NB4 (cell line): ENCODE results near the gene DPYSL5.

ENCODE experiments used
- DNase-seq: peaks from one replicate; pipeline ENCODE4 v3.0.0; 2010; ENCODE audit warnings: low read depth
- H3K4me3 ChIP-seq: one replicate; pipeline ENCODE4 v1.5.1; 2011; ENCODE audit warnings: mild to moderate bottlenecking, low read depth, low read length, moderate library complexity
- MYC ChIP-seq: IDR thresholded peaks from 2 replicates; pipeline ENCODE4 v1.6.1; 2011; ENCODE audit warnings: low read depth, low read length
- POLR2A ChIP-seq: IDR thresholded peaks from 2 replicates; pipeline ENCODE4 v1.6.1; 2011; ENCODE audit warnings: mild to moderate bottlenecking; ENCODE audit not compliant: insufficient read length; ENCODE audit errors: extremely low read depth
- TF ChIP-seq, protein P1 (sequence below): IDR thresholded peaks from one replicate; pipeline ENCODE4 v1.5.1; 2012; ENCODE audit warnings: low read depth, low read length
- TF ChIP-seq, protein P2 (sequence below): IDR thresholded peaks from 2 replicates; pipeline ENCODE4 v1.6.1; 2011; ENCODE audit warnings: low read depth, low read length

Gene DPYSL5

DNA sequence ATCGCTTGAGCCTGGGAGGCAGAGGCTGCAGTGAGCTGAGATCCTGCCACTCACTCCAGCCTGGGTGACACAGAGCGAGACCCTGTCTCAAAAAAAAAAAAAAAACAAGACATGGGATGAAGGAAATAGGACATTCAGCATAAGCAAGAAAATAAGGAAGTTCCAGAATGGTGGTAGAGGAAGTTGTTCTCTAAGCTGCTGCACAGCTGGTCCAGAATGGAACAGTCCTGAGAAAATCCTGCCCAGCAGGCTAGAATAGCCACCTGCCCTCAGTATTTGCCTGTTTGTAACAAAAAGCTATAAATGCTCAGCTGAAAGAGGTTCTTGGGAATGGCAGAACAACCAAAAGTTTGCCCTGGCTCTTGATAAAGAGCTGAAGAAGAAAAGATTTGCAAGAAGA, 111.4 kb downstream of the DPYSL5 start:
- TF ChIP-seq POLR2A, result no peak
- TF ChIP-seq, protein P1, sequence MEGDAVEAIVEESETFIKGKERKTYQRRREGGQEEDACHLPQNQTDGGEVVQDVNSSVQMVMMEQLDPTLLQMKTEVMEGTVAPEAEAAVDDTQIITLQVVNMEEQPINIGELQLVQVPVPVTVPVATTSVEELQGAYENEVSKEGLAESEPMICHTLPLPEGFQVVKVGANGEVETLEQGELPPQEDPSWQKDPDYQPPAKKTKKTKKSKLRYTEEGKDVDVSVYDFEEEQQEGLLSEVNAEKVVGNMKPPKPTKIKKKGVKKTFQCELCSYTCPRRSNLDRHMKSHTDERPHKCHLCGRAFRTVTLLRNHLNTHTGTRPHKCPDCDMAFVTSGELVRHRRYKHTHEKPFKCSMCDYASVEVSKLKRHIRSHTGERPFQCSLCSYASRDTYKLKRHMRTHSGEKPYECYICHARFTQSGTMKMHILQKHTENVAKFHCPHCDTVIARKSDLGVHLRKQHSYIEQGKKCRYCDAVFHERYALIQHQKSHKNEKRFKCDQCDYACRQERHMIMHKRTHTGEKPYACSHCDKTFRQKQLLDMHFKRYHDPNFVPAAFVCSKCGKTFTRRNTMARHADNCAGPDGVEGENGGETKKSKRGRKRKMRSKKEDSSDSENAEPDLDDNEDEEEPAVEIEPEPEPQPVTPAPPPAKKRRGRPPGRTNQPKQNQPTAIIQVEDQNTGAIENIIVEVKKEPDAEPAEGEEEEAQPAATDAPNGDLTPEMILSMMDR, result no peak
- no peak for TF ChIP-seq MYC
- TF ChIP-seq, protein P2, sequence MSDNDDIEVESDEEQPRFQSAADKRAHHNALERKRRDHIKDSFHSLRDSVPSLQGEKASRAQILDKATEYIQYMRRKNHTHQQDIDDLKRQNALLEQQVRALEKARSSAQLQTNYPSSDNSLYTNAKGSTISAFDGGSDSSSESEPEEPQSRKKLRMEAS, result no peak
- peak; percentile 38 for DNase-seq
- H3K4me3 ChIP-seq, result no peak overlapping the region

DNA sequence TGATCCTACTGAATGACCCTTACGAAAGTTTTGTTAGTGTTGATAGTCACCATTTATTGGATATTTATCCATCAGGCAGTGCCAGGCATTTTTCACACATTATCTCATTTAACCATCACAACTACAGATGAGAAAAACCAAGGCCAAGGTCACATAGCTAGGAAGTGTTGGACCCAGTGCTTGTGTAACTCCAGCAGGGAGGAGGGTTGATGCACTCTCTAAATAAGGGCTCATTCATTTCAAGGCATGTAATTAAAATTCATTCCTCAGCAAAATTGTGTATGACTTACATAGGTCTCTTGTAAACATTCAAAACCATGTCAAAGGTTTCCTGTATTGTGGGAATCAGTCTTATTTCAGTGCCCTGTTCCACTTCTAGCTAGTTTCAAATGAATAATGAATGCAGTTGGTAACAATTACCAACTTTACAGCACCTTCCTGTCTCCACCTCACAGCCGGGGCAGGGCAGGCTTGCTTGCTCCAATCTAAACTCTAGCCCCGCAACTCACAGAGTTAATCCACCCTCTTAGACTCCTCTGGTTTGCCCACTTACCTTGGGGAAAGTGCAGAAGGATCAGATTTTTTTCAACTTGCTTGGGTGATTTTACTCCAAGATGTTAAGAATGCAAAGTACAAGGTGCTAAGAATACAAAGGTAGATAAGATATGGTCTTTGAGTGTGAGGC, 116.7 kb downstream of the DPYSL5 start:
- DNase-seq, result no peak
- no peak overlapping the region for H3K4me3 ChIP-seq
- TF ChIP-seq, protein P1, result no peak
- no peak for TF ChIP-seq MYC
- TF ChIP-seq POLR2A, result no peak
- TF ChIP-seq, protein P2, result no peak

DNA sequence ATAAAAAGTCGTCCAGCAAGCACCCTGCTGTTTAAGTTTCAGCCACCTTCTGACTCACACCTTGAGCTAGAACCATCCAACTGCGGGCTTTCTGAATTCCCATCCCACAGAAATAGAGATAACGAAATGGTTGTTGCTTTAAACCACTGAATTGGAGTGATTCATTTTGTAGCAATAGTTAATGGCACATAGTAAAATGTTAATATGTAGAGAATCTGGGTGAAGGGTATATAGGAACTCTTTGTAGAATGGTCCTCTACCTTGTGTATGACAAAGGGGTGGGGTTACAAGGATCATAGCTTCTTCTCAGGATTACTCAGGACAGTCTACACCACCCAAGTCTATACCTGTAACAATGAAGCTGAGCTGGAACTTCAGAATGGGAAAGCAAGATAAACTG, 120.1 kb downstream of the DPYSL5 start:
- TF ChIP-seq, protein P2, result no peak
- TF ChIP-seq, protein P1, result no peak
- DNase-seq, result no peak
- H3K4me3 ChIP-seq, result no peak overlapping the region

DNA sequence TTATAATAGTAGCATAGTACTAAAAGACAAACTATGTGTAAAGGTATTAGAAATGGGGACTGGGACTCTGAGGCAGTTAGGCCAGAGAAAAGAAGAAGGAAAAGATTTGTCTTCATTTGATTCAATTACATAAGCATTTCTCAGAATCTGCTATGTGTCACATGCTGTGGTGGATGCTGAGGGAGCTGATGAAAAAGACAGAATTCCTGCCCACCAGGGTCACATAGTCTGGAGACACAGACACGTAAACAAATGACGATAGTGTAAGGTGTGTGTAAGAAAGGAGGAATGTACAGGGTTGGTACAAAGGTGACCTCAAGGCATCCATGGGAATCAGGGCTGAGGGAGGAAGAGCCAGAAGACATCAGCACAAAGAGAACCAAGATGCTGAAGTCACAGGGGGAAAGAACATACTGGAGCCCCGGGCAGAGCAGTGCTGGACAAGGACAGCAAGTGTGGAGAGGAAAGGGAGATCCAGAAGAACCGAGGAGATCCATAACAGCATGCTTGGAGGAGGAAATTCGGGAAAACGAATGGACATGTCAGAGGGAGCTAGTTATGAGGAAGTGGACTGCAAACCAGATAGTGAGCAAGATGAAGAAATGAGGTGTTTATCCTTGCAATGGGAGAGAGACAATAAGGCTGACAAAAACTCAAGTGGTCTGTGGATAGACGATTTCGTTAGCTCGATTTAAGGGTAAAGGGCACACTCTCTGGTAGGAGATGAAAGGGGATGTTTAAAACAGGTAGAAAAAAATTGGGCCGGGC, 121.3 kb downstream of the DPYSL5 start:
- no peak for TF ChIP-seq POLR2A
- TF ChIP-seq, protein P1, result no peak
- TF ChIP-seq, protein P2, result no peak
- no peak for TF ChIP-seq MYC
- no peak for DNase-seq
- no peak overlapping the region for H3K4me3 ChIP-seq

DNA sequence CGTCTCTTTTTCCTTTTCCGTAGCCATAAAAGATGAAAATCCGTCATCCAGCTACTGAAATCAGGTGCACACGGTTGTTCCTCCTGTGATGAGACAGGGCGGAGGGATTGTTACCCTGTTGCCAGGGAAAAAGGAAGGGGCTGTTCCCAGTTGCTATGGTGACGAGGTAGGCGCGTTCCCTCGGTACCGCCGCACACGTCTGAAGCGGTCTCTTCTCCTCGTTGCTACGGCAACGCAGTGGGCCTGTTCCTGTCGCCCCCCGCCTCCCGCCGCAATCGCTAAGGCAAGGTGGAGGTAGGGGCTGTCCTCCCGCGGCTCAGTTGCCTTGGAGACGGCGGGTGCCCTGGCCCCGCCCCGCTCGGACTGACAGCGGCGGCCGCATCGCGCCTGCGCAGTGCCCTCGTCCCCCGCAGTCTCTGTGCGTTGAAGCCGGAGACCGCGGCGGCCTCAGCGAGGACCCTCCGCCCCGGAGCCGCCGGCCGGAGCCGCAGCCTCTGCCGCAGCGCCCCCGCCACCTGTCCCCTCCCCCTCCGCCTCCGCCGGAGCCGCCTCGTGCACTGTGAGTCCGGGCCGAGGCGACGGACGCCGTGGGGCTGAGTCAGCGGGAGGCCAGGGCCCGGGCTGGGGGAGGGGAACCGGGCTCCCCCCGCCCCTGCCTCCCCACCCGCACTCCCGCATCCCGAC, 122.5 kb downstream of the DPYSL5 start, which contains the start of gene MAPRE3:
TSS of gene MAPRE3 (plus strand) at position 394 of the 684 bp plus-strand sequence. CDS start 51,582 bp downstream, outside the sequence.
- TF ChIP-seq, protein P2, result no peak
- TF ChIP-seq MYC (no peak), POLR2A (no peak)
- TF ChIP-seq, protein P1, result no peak
- H3K4me3 ChIP-seq, result peak within 1 kb of the TSS; percentile 3
- DNase-seq, result peak; percentile 48
